Measurements from ENCODE around the gene PPP3CB.

The PPP3CB gene

DNA sequence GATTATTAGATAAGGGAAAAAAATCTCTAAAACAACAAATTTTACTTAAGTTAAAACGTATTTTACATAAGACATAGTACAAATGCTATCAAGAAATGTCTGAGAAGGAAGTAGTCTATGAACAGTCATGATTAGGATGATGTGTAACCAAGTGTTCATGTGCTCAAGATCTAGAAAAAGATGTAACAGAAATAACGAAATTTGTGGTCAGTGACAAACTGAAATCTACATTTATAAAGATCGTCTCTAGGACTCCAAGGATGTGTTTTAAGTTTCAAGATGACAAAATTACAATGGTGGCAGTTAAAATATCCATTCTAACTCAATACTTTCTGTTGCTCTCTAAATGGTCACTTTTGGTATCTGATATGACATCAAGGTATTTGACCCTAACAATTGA, 17.2 kb downstream of the PPP3CB start:
- DNase-seq = no peak

DNA sequence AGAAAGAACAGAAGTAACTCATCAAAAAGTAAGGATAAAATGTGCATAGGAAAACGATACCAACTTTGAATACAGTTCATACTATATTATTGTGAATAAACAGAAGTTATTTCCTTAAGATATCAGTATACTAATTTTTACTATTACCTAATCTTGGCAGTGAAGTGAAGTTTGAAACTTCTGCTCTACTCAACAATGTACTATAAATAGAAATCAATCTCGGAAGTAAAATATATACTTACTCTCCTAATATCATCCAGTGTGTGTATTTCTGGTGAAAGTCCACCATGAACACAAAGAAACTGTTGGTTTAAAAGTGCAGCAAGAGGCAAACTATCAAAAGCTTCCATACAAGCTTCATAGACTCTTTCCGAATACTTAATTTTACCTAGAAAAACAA, 24.6 kb downstream of the PPP3CB start:
- no peak for DNase-seq

DNA sequence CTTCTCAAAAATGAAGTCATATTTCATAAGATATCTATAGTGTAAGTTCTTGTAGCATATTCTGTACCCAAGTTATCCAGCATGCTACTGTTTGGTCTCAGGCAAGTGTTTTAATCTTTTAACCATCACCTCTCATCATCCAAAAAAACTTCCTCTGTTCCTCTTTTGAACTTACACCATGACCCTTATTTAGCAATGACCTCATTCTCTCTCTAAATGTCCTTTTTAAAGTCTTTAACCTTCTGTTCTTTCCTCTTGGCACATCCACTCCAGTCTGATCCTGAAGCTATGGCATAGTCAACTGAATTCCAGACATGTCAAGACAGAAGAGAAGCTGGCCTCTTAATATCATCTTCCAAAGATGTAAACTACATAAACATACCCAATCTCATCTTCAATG, 26.2 kb downstream of the PPP3CB start:
- no peak for DNase-seq

DNA sequence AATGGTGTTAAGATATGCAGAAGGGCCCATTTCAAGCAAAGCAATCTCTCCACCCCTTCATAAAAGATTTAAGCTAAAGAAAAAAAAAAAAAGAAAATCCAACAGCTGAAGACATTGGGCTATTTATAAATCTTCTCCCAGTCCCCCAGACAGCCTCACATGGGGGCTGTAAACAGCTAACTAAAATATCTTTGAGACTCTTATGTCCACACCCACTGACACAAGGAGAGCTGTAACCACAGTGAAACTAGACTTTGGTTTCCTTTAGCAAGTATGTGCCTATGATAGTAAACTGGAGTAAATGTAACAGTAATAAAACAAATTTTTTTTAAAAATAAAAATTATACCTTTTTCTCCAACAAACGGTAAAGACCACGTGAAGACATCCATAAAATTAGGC, 28.6 kb downstream of the PPP3CB start:
- no peak for DNase-seq

DNA sequence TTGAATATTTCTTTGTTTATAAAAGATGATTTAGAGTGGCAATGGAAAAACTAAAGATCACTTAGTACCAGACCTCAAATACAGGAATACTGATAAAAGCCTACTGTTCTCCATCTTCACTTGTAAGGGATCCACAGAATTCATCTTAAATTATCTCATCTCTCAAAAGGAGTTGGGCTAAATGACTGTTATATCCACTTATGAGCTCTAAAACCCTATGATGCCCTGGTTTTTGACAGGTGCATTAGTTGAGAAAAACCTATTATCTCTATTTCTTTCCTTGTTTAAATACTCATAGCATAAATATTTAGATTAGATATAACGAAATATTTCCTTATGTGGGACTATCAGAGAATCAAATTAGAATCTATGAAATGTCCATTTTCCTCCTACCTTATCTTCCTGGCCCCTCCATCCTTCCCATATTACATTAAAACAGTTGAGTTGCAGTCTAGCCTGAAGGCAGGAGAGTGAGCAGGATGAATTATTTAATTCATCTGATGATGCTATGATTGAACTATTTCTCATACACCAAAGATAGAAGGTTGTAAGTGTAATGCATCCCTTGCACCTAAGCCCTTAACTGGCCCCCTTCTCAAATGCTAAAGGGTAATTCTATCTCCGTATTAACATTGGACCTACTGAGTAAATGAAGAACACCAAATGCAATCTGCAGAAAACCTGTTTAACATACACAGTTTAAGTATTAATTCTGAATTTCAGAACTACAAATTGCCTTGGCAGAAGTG, 29.7 kb downstream of the PPP3CB start:
- DNase-seq = no peak

DNA sequence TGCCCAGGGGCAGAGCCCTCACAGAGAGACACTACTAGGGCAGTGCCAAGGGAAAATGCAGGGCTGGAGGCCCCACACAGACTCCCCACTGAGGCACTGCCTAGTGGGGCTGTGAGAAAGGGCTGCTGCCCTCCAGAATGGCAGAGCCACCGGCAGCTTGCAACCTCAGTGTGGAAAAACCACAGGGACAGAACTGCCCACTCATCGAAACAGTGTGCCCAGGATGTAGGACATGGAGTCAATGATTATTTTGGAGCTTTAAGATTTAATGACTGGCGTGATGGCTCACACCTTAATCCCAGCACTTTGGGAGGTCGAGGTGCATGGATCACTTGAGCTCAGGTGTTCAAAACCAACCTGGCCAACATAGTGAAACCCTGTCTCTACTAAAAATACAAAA, 34.9 kb downstream of the PPP3CB start:
- no peak for DNase-seq

DNA sequence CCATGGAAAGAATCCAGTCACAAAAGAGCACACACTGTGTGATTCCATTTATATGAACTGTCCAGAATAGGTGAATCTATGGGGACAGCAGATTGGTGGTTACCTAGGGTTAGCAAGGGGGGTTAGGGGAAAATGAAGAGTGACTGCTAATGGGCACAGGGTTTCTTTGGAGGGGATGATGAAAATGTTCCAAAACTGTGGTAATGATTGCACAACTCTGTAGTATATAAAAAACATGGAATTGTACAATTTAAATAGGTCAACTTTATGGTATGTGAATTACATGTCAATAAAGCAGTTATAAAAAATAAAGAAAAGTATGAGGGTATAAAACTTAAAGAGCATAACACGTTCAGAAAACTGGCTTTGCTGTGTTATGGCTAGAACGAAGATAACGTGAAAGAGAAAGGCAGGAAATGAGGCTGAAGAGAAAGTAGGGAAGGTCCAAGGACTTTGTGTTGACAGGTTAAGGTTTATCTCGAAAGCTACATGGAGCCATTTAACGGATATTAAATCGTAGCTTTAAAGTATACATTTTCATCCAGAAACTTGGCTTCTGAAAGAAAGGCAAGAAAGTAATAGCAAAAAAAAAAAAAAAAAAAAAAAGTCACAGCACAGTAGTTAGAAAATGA, 36.0 kb downstream of the PPP3CB start:
- no peak for DNase-seq

DNA sequence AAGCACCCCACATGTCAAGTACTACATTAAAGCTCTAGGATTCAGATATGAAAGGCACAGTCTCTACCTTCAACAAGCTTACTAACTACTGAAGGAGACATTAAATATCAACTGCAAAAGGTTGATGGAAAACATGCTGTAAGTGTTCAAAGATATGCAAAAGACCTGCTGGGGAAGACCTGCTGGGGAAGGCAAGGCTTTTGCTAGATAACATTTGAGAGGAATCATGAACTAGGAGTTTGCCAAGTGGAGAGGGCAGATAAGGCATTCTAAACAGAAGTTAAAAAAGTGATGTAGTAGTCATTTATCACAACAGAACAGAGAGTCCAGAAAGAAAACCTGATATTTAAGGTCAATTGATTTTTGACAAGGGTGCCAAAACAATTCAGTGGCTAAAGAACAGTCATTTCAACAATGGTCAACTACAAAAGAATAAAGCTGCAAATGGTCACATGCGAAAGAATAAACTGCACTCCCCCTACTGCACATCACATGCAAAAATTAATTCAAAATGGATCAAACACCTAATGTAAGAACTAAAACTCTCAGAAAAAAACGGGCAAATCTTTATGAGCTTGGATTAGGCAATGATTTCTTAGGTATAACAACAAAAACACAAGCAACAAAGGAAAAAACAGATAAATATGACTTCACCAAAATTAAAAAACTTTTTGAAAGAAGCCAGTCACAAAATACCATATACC, 39.5 kb downstream of the PPP3CB start:
- no peak for DNase-seq

DNA sequence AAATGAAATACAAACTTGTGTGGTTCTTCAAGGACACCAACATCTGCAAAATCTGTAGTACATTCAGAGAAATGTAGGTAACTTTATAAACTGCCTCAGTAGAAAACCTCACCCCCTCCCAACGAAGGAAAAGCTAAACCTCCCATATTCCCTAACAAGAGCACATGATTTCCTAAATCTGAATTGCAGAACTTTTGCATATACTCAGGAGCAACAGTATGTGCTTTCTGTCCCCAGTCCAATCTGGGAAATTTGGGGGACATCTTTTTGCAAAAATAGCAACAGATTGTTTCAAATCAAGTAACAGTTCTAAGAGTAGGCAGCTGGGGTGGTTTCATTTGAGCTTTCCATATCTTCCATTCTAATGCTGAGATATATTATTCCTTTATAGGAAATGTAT, 46.7 kb downstream of the PPP3CB start:
- no peak for DNase-seq

DNA sequence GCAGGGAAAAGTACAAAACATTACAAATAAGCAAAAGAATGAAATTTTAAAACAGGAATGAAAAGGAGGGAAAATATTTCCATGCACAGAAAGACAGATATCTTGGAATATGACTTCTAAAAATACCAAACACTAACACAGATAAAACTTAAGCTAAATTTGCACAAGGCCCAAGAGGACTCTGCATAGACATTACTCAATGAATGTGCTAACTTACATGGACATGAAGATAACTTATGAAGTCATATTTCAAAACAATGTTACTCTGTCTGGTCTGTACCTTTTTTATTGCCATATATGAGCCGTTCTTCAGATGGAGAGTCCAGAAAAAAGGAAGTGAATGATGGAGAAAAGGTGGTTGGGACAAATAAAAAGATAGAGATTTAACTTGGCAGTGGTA, 47.4 kb downstream of the PPP3CB start:
- no peak for DNase-seq

DNA sequence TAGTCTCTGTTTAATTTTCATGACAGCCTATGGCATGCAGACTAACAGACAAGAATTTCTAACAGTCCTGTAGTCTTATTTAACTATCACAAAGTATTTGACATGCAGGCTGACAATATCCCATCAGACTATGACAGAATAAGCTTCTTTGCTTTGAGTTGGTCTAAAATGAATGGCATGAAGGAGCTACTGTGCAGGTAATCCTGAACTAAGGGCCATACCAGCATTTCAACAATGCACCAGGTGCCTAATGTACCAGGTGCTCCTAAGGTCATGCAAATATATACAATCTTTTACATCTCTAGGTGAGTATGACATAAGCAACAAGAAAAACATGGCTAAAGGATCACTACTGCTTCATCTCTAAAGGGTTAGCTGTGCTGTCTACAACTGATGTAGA, 48.9 kb downstream of the PPP3CB start:
- no peak for DNase-seq

DNA sequence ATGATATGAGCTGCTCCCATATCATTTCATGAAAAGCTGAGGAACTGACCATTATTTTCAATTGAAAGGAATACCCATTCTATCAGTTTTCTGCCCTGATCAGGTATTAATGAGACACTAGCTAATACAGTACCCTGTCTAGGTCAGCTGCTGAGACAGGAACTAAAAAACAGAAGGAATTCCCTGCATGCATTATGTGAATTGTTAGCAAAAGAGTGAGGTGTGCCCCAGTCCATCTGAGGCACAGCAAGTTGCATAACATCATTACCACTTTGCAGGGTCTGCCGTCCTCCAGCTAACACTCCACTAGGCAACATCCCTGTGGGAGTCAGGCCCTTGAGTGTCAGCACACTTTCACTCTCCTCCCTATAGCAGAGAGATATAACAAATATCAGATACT, 51.4 kb downstream of the PPP3CB start:
- DNase-seq = no peak

DNA sequence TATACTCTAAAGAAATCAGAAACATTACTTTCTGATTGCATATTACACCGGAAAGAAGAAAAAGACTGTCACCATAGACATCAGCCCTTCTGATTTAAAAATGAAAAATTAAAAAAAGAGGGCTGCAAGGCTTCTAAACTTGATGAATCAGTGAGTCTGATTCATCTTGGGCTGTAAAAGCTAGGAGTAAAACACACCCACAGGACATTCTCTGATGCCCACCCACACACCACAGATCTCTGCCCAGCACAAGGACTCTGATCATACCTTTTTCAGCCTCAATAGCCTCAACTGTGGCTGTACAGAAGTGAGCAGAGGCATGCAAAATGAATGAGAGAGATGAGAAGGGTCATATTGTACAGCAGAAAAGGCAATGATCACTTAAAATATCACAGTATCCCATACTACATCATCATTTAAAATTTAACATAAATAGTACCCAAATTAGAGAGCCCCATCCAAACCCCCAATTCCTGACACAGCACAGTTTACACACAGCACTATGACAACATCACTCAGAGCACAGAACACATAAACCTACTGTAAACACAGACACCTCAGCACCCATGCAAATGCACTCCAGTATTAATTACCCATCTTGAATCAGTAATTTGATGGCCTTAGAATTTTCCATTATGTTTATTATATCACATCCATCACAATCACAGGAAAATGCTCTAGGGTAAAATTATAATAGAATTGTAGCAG, 56.1 kb downstream of the PPP3CB start:
- no peak for DNase-seq

DNA sequence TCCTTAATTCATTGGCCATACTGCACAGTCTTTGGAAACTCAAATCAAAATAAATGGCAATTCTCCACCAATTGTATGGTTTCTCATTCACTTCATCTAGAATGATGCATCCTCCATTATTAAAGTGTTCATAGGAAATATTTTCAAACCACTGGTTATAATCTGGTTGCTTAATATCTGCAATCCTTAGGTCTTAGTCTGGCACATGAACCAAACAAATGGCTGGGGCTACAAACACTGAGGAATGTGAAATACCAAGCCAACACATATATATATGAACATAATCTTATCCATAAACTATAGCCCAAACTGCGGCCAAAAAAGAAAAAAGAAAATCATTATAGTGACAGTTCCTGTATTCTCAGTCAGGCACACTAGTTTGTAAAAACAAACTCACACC, 56.8 kb downstream of the PPP3CB start:
- DNase-seq = no peak

DNA sequence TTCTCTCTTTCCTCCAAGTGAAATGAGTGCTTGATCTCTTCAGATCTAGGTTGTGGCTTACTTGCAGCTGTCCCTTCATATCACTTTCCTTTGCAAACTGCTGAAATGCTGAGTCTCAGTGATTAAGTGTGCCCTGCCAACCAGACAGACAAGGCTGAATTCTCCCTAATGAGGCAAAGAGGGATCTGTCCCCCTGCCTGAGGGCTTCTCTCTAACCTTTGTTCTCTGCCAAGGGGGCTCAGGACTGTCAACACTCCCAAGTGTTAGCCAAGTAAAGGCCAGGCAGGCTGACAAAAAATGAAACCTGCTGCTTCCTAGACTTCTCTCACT, 62.3 kb downstream of the PPP3CB start, which contains the start of gene MSS51:
Gene MSS51, minus strand, starts transcription at position 24 of the 330 bp plus-strand sequence. CDS start 5,277 bp downstream, outside the sequence.
- DNase-seq = no peak

DNA sequence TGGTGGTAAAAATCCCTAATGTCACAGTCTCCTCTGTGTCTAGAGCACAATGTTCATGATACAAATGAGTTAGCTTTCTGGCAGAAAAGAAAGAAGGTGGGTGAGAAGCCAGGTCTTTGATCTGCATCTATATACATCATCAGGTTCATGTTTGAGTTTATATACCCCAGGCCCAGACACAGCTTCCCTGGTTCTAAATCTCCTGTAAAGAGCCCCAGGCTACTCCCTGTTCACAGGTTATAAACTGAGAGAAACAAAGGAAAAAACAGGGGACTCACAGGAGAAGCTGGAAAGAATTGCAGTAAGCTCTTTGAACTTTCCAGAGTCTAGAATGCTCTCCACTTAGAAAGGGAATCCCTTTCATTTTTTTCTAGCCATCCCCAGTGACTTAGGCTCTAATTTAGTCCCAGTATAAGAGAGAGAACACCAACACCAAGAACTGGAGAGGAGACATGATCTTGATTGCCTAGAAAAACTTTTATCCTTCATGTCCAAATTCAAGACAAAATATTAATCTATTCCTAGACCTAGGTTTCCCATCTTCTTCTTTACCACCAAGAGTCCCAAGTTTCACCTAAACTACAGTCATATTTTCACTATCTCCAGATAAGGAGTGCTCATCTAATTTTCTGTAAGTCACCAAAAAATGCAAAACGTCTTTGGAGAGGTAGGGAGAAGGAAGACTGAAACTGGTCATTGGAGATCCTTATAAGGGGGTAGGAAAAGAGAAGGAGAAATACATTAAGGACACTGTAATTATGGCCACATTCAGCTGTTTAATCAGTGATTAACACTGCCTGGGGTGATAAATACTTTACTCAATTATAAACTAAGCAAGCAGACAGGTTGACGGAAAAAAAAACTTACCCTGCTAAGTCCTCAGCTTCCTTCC, 62.9 kb downstream of the PPP3CB start:
- DNase-seq = no peak

DNA sequence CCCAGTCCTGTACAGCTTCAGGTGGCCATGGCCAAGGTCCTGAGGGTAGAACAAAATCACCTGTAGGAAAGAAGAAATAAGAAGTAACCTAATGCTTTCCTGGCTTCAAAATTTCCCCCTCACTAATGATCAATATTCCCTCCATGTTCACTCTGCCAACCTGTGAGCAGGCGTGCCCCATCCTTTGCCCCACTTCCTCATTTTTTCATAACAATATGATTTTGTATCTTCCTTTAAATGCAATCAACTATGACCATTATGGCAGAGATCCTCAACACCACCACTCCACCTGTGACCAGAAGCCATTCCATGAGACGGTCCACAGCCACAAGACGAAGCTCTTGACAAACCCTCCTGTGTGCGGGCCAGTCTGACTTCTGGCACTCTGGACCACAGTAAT, 69.5 kb downstream of the PPP3CB start:
- no peak for DNase-seq

DNA sequence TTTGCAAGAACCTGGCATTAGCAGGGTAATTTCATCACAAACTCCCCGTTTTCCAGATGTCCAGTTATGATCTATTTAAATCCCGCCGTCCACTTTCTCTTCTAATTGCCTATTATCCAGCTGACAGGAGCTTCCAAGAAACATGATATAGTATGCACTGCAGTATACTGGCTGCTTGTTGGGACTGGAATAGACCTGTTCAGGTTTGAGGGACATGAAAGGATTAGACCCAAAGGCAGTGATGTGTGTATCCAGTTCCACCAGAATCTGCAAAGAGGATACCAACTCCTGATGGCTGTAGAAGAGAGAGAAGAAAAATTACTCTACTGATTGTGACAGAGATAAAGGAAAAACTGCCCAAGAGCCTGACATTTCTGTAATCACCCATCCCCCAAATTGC, 71.3 kb downstream of the PPP3CB start:
- DNase-seq = no peak

DNA sequence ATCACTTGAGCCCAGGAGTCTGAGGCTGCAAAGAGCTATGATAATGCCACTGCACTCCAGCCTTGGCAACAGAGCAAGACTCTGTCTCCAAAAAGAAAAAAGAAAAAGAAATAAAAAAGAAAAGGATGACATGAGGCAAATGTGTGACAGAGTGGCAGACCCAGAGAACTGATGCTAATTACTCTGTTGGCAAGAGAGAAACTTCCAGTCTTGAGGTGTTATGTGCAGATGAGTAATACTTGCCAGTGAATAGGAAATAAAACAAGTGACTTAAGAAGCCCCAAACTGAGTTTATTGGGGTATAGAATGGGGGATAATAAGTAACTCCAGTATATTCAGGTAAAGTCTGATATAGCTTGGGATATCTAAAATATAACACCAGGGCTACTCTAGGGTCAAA, 72.5 kb downstream of the PPP3CB start:
- DNase-seq = no peak

DNA sequence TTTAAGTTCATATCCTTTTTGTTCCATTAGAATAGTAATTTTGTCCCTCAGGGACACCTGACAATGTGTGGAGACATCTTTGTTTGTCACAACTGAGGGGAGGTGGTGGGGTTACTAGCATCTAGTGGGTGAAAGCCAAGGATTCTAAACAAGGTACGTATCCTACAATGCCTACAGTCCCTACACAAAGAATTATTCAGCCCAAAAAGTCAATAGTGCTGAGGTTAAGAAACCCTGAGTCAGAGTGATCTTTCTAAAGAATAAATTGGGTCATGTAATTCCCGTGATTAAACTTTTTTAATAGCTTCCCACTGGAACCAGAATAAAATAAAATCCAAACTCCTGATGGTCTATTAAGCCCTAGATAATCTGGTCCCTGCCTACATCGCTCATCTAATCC, 79.3 kb downstream of the PPP3CB start:
- DNase-seq = no peak

DNA sequence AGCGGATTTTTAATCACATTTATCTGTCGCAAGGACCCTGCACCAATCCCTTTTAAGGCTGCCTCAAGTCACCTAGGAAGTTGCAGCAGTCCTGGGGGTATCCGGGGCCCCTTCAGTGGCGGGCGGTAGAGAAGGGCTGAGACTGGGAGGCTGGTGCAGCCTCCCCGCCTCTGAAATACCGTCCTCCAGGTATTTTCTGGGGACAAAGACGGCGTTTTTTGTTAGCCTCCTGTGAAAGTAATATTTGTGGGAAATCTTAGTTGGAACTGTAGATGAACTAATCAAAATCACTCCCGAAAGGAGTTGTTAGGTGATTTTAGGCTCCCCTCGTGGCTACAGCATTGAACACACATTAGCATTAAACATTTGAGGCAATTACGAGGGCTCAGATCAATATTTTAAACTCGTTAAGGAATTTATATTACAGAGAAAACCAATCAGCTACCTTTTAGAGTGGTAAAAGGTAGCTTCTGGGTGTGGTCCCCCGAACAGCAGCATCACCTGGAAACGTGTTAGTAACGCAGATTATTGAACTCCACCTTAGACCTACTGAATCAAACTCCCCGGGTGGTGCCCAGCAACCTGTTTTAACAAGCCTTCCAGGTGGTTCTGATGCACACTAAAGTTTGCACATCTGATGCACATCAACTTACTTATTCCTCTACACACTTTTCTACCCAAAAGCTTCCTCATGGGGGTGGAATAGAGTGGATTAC, 81.4 kb downstream of the PPP3CB start:
- no peak for DNase-seq
